ENCODE results near the gene PCBD1. TPM values are rescaled to one million over a fixed set of nuclear protein-coding genes. Genes with fewer than 3 reads are reported as not detected.

The PCBD1 gene
- total and polyA plus RNA-seq, 2 experiments from 2014 or later: 33.3 to 78.5 TPM

GRCh38 chr10:70896551-70896950, 8.2 kb upstream of the PCBD1 start:
- Mint-ChIP-seq H3K27me3 (ENCODE audit: insufficient read depth, low read depth, poor library complexity) (peaks cover 8% of the 10 kb centered on the region), H3K9me3 (peaks cover 7% of the 10 kb centered on the region), H3K27ac (no peak overlapping the region), H3K4me1 (peaks cover 21% of the 10 kb centered on the region), H3K4me3 (no peak overlapping the region), H3K36me3 (ENCODE audit: low read depth) (no peaks in the 10 kb centered on the region)
- no peak for TF ChIP-seq STAT1 (IDR thresholded peaks at IDR 0.05; ENCODE audit: unreplicated experiment)
- TF ChIP-seq JUNB (IDR thresholded peaks at IDR 0.05; ENCODE audit: unreplicated experiment): no peak
- no peak for TF ChIP-seq CREB1 (CRISPR knock-in tag; IDR thresholded peaks at IDR 0.05; ENCODE audit: low read depth)
- no peak for TF ChIP-seq ZNF331 (CRISPR knock-in tag; IDR thresholded peaks at IDR 0.05; ENCODE audit: low read depth)
- TF ChIP-seq POLR2AphosphoS5 (IDR thresholded peaks at IDR 0.05; ENCODE audit: low read depth): no peak
- TF ChIP-seq ZNF114 (CRISPR knock-in tag; IDR thresholded peaks at IDR 0.05): no peak
- TF ChIP-seq EZH2phosphoT487 (IDR thresholded peaks at IDR 0.05; ENCODE audit: unreplicated experiment): no peak
- H3K4me3 ChIP-seq: no peak overlapping the region
- no peak overlapping the region for H2AFZ ChIP-seq
- H3K4me2 ChIP-seq: no peak overlapping the region
- no peaks in the 10 kb centered on the region for H3F3A ChIP-seq (replicated peaks; ENCODE audit: low read depth)
- H3K36me3 ChIP-seq (ENCODE audit: insufficient read depth): no peaks in the 10 kb centered on the region
- no peak for DNase-seq (ENCODE audit: low spot score)
- H4K20me1 ChIP-seq (replicated peaks; ENCODE audit: insufficient read depth): no peaks in the 10 kb centered on the region
- H3K27ac ChIP-seq (ENCODE audit: low read depth): no peak overlapping the region
- peaks cover 16% of the 10 kb centered on the region for H3K4me1 ChIP-seq (ENCODE audit: insufficient read depth)
- no peak for ATAC-seq
- no peaks in the 10 kb centered on the region for H3K9me2 ChIP-seq (ENCODE audit: insufficient read depth)
- no peaks in the 10 kb centered on the region for H3K27me3 ChIP-seq (ENCODE audit: insufficient read depth)
- H3K79me2 ChIP-seq (replicated peaks; ENCODE audit: insufficient read depth): no peaks in the 10 kb centered on the region

GRCh38 chr10:70894416-70894815, 6.1 kb upstream of the PCBD1 start:
- H3K4me3 Mint-ChIP-seq: no peak overlapping the region
- H3K4me3 ChIP-seq: no peak overlapping the region
- no peaks in the 10 kb centered on the region for H3F3A ChIP-seq (replicated peaks; ENCODE audit: low read depth)
- H3K79me2 ChIP-seq (replicated peaks; ENCODE audit: insufficient read depth): no peaks in the 10 kb centered on the region
- peaks cover 12% of the 10 kb centered on the region for H3K9me3 Mint-ChIP-seq
- H3K4me2 ChIP-seq: no peak overlapping the region
- peaks cover 16% of the 10 kb centered on the region for H3K4me1 ChIP-seq (ENCODE audit: insufficient read depth)
- no peak overlapping the region for H3K27ac ChIP-seq (ENCODE audit: low read depth)
- H2AFZ ChIP-seq: no peak overlapping the region
- ATAC-seq (no peak), DNase-seq (ENCODE audit: low spot score) (no peak)
- no peaks in the 10 kb centered on the region for H4K20me1 ChIP-seq (replicated peaks; ENCODE audit: insufficient read depth)
- no peaks in the 10 kb centered on the region for H3K36me3 Mint-ChIP-seq (ENCODE audit: low read depth)
- H3K9me2 ChIP-seq (ENCODE audit: insufficient read depth): no peaks in the 10 kb centered on the region
- peaks cover 30% of the 10 kb centered on the region for H3K4me1 Mint-ChIP-seq
- peaks cover 4% of the 10 kb centered on the region for H3K27me3 Mint-ChIP-seq (ENCODE audit: insufficient read depth, low read depth, poor library complexity)
- no peaks in the 10 kb centered on the region for H3K27me3 ChIP-seq (ENCODE audit: insufficient read depth)
- H3K27ac Mint-ChIP-seq: no peak overlapping the region; the same call in 1 of the 2 replicates
- H3K36me3 ChIP-seq (ENCODE audit: insufficient read depth): no peaks in the 10 kb centered on the region
- TF ChIP-seq EZH2 (IDR thresholded peaks at IDR 0.05; ENCODE audit: low read depth, unreplicated experiment) (no peak), EZH2phosphoT487 (IDR thresholded peaks at IDR 0.05; ENCODE audit: unreplicated experiment) (no peak), ETS1 (IDR thresholded peaks at IDR 0.05) (no peak), POLR2AphosphoS5 (IDR thresholded peaks at IDR 0.05; ENCODE audit: low read depth) (no peak), ZNF331 (CRISPR knock-in tag; IDR thresholded peaks at IDR 0.05; ENCODE audit: low read depth) (no peak), CREB1 (CRISPR knock-in tag; IDR thresholded peaks at IDR 0.05; ENCODE audit: low read depth) (no peak), NANOG (IDR thresholded peaks at IDR 0.05; ENCODE audit: borderline replicate concordance) (no peak), JUNB (IDR thresholded peaks at IDR 0.05; ENCODE audit: unreplicated experiment) (no peak), CTCF (conservative IDR thresholded peaks at IDR 0.05; ENCODE audit: low read depth in 2 of 2) (no peak), ZNF462 (CRISPR knock-in tag; IDR thresholded peaks at IDR 0.05) (no peak)

Data from GM23338 (cell line).